MCF 10A (cell line): ENCODE data around the gene SMURF1. TPM values are rescaled to one million over a fixed set of nuclear protein-coding genes. Genes with fewer than 3 reads are reported as not detected.

Experiments
- BruUV-seq: library from RNA; stranded (reverse); fragments of 400-500 nt; replicated peaks from 2 replicates; lab custom pipeline; 2021; lab: Mats Ljungman, UMichigan
- CTCF ChIA-PET: fragments of 300-600 bp; sonication (Branson Sonifier 250); formaldehyde crosslinking; extraction: SDS; loops from one replicate; lab custom pipeline; 2021; ENCODE audit warnings: antibody characterized with exemption, inconsistent platforms; lab: Yijun Ruan, JAX
- POLR2A ChIA-PET: fragments of 300-600, 350-650 bp; sonication (Branson Sonifier 250); formaldehyde crosslinking; extraction: SDS; loops from one replicate; lab custom pipeline; 2020; ENCODE audit warnings: antibody characterized with exemption, inconsistent platforms; lab: Yijun Ruan, JAX
- DNase-seq: peaks from one replicate; pipeline ENCODE4 v3.0.0-alpha.2; 2018; ENCODE audit not compliant: unreplicated experiment
- H3K27ac Mint-ChIP-seq: one replicate; pipeline ENCODE4 v1.8.0; 2022; ENCODE audit warnings: mild to moderate bottlenecking, low read depth, mixed read lengths; ENCODE audit not compliant: unreplicated experiment
- H3K27me3 Mint-ChIP-seq: one replicate; pipeline ENCODE4 v1.8.0; 2022; ENCODE audit warnings: mixed read lengths; ENCODE audit not compliant: insufficient read depth, unreplicated experiment
- H3K36me3 Mint-ChIP-seq: one replicate; pipeline ENCODE4 v1.8.0; 2022; ENCODE audit warnings: mild to moderate bottlenecking, moderate library complexity, mixed read lengths; ENCODE audit not compliant: insufficient read depth, unreplicated experiment
- H3K4me1 Mint-ChIP-seq: one replicate; pipeline ENCODE4 v1.8.0; 2022; ENCODE audit warnings: mixed read lengths; ENCODE audit not compliant: insufficient read depth, unreplicated experiment
- H3K4me3 Mint-ChIP-seq: one replicate; pipeline ENCODE4 v1.8.0; 2022; ENCODE audit warnings: mild to moderate bottlenecking, moderate library complexity, mixed read lengths; ENCODE audit not compliant: unreplicated experiment
- H3K9me3 Mint-ChIP-seq: one replicate; pipeline ENCODE4 v1.8.0; 2022; ENCODE audit warnings: mixed read lengths; ENCODE audit not compliant: unreplicated experiment
- intact Hi-C: fragments of 100-400 bp; cut with micrococcal nuclease; formaldehyde crosslinking; loops from 2 replicates; pipeline ENCODE4 v1.14.1; 2022
- total RNA-seq: library from RNA; stranded (reverse); gene quantifications from 2 replicates; pipeline ENCODE4 v1.2.3, GENCODE V29; 2022
- TF ChIP-seq, protein P1 (sequence below): fragments of 200-600 bp; IDR thresholded peaks from one replicate; pipeline ENCODE4 v1.8.0; 2022; ENCODE audit warnings: antibody characterized with exemption, mild to moderate bottlenecking; ENCODE audit not compliant: unreplicated experiment

Gene SMURF1
- total RNA-seq, 1 experiment from 2014 or later, result 19.9 TPM

DNA sequence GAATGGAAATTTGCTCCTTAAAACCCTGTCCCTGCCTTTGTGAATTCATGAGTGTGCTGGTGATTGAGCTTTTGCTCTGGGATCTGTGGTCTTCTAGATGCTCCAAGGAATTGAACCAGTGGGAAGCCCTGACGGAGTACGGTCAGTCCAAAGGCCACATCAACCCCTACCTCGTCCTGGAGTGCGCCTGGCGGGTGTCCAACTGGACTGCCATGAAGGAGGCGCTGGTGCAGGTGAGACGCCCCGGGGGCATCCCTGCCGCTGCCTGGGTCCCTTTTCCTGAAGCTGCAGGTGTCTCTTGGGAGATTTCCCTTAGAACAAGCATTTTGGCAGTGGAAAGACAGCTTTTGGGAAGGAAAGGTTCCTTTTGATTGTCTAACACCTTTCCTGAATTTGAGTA lies 165.2 kb downstream of the SMURF1 start:
- Mint-ChIP-seq H3K9me3 (no peaks in the 10 kb centered on the region), H3K27me3 (no peaks in the 10 kb centered on the region)
- POLR2A ChIA-PET, result interaction anchor here (1.0 kb wide), 1 partner anchor 38 kb away, joined by 3 read pairs; no protein-coding TSS in a partner anchor

More for the DNA sequence above, 165.2 kb downstream of the SMURF1 start:
- no peak overlapping the region for H3K4me3 Mint-ChIP-seq
- BruUV-seq, result no TSS peak
- H3K27ac Mint-ChIP-seq, result no peak overlapping the region
- TF ChIP-seq, protein P1, sequence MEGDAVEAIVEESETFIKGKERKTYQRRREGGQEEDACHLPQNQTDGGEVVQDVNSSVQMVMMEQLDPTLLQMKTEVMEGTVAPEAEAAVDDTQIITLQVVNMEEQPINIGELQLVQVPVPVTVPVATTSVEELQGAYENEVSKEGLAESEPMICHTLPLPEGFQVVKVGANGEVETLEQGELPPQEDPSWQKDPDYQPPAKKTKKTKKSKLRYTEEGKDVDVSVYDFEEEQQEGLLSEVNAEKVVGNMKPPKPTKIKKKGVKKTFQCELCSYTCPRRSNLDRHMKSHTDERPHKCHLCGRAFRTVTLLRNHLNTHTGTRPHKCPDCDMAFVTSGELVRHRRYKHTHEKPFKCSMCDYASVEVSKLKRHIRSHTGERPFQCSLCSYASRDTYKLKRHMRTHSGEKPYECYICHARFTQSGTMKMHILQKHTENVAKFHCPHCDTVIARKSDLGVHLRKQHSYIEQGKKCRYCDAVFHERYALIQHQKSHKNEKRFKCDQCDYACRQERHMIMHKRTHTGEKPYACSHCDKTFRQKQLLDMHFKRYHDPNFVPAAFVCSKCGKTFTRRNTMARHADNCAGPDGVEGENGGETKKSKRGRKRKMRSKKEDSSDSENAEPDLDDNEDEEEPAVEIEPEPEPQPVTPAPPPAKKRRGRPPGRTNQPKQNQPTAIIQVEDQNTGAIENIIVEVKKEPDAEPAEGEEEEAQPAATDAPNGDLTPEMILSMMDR, result no peak
- H3K4me1 Mint-ChIP-seq, result no peaks in the 10 kb centered on the region
- CTCF ChIA-PET, result interaction anchor here (0.6 to 1.1 kb wide), 3 partner anchors 97 to 362 kb away, joined by 3 to 7 read pairs (median 3); no protein-coding TSS in a partner anchor
- no peak for DNase-seq
- intact Hi-C loops, result no loop called here
- peaks cover 96% of the 10 kb centered on the region for H3K36me3 Mint-ChIP-seq

Other genes with a start within 250 kb of the SMURF1 start
- not detected in 2 replicates for gene KPNA7, start 64.0 kb upstream of the SMURF1 start, total RNA-seq
- gene MYH16, start 128.7 kb upstream of the SMURF1 start, total RNA-seq, result 0.33 TPM in 1 of 2 replicates, not detected in the other
- 149 and 180 TPM in 2 replicates for gene ARPC1A, start 181.8 kb upstream of the SMURF1 start, total RNA-seq
- 174 and 192 TPM in 2 replicates for gene ARPC1B, start 230.6 kb upstream of the SMURF1 start, total RNA-seq